SK-N-SH (cell line): ENCODE measurements around the gene DSEL.

ENCODE experiments used
- CTCF ChIP-seq: fragments of 200-600 bp; sonication (generic); IDR thresholded peaks from 2 replicates; pipeline ENCODE4 v1.6.1; 2017; ENCODE audit warnings: antibody characterized with exemption, mild to moderate bottlenecking, moderate library complexity
- EP300 ChIP-seq, 2 experiments: IDR thresholded peaks; 2 replicates each; pipeline versions ENCODE4 v1.4.0 to v1.6.1; 2012; ENCODE audit warnings: borderline replicate concordance in 1 of 2, low read depth in 1 of 2, low read length in 1 of 2
- EZH2phosphoT487 ChIP-seq: fragments of 200-600 bp; sonication (generic); IDR thresholded peaks from 2 replicates; pipeline ENCODE4 v1.6.1; 2017; ENCODE audit warnings: low read depth, mixed run types, mild to moderate bottlenecking, antibody characterized with exemption, moderate library complexity, borderline replicate concordance
- FOXM1 ChIP-seq: IDR thresholded peaks from 2 replicates; pipeline ENCODE4 v1.4.0; 2012; ENCODE audit warnings: low read depth, mild to moderate bottlenecking
- MAX ChIP-seq: IDR thresholded peaks from 2 replicates; pipeline ENCODE4 v1.4.0; 2012; ENCODE audit warnings: low read depth
- MEF2A ChIP-seq: IDR thresholded peaks from 2 replicates; pipeline ENCODE4 v1.4.0; 2012; ENCODE audit warnings: low read depth, borderline replicate concordance
- PBX3 ChIP-seq: IDR thresholded peaks from 2 replicates; pipeline ENCODE4; 2012
- POLR2AphosphoS5 ChIP-seq: IDR thresholded peaks from 2 replicates; pipeline ENCODE4 v1.6.1; 2012; ENCODE audit warnings: low read depth, low read length
- REST ChIP-seq: IDR thresholded peaks from 2 replicates; pipeline ENCODE4 v1.6.1; 2012; ENCODE audit warnings: mild to moderate bottlenecking, low read depth, low read length, moderate library complexity
- RFX5 ChIP-seq: IDR thresholded peaks from 2 replicates; pipeline ENCODE4 v1.6.1; 2012; ENCODE audit warnings: mild to moderate bottlenecking, improper control_type of control experiment, low read length
- SMC3 ChIP-seq: IDR thresholded peaks from 2 replicates; pipeline ENCODE4 v1.6.1; 2012; ENCODE audit warnings: low read depth, low read length, improper control_type of control experiment
- TAF1 ChIP-seq: IDR thresholded peaks from 2 replicates; pipeline ENCODE4 v1.6.1; 2012; ENCODE audit warnings: low read depth, mild to moderate bottlenecking, low read length, moderate library complexity, borderline replicate concordance
- TCF12 ChIP-seq: IDR thresholded peaks from 2 replicates; pipeline ENCODE4 v1.4.0; 2012
- ZBTB33 ChIP-seq: IDR thresholded peaks from 2 replicates; pipeline ENCODE4 v1.4.0; 2012; ENCODE audit warnings: low read depth, borderline replicate concordance

GRCh38 chr18:67511840-67512239, 4.7 kb downstream of the DSEL start:
- no peak for TF ChIP-seq REST
- no peak for TF ChIP-seq CTCF
- TF ChIP-seq POLR2AphosphoS5, result no peak
- TF ChIP-seq MEF2A, result no peak
- no peak for TF ChIP-seq FOXM1
- no peak for TF ChIP-seq MAX
- no peak for TF ChIP-seq SMC3
- no peak for TF ChIP-seq EP300 (IDR thresholded peaks at IDR 0.05; ENCODE audit: borderline replicate concordance in 1 of 2, low read depth in 1 of 2, low read length in 1 of 2)
- no peak for TF ChIP-seq EZH2phosphoT487
- no peak for TF ChIP-seq ZBTB33
- TF ChIP-seq RFX5, result no peak
- TF ChIP-seq TAF1, result no peak
- no peak for TF ChIP-seq PBX3
- TF ChIP-seq TCF12, result no peak
